ENCODE measurements around the gene CHMP2B.
"Not testable (repeated sequence)": the region's sequence is repeated elsewhere in the genome, so short reads cannot be mapped to it uniquely, and the experiment has no call there.

The CHMP2B gene

DNA sequence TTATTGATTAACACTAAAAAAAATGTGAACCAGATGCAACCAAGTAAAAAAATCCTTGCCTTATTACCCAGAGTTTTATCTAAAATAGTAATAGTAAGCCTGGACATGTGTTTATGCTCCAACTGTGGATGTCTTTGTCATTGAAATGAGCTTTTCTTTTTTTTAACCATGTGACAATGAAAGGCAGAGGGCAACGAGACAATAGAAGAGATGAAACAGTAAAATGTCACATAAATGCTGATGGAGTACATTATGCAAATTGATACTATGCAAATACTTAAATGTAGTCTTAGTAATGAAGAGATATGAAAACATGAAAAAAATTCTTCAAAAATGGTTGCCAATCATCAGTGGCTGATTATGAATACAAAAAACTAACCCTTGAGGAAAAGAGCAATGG, 20.5 kb upstream of the CHMP2B start:
- H3K27ac Mint-ChIP-seq: no peak overlapping the region
- no peaks in the 10 kb centered on the region for H3K36me3 Mint-ChIP-seq (ENCODE audit: low read depth)
- no peak overlapping the region for H3K4me3 Mint-ChIP-seq
- peaks cover 21% of the 10 kb centered on the region for H3K27me3 Mint-ChIP-seq
- no peak for DNase-seq
- H3K9me3 Mint-ChIP-seq: no peaks in the 10 kb centered on the region
- peaks cover 2% of the 10 kb centered on the region for H3K4me1 Mint-ChIP-seq (ENCODE audit: low read depth)

DNA sequence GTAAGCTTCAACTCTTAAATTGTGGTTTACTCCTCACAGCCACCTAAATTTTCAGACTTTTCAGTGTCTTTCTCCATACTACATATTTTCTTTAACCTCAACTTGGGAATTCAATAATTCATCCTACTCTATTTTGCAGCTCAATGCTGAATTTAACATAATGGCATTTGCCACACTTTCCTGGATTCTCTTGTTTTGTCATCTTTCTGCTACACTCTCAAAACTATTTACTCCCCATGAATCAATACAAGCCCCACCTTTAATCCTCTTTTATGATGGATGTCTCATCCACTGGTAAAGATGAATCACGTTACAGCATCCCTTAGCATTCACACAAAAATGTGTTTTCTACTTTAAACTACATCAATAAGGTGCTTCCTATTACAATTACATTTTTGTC, 19.6 kb upstream of the CHMP2B start:
- no peak overlapping the region for H3K27ac Mint-ChIP-seq
- peaks cover 2% of the 10 kb centered on the region for H3K4me1 Mint-ChIP-seq (ENCODE audit: low read depth)
- H3K27me3 Mint-ChIP-seq: peaks cover 23% of the 10 kb centered on the region
- DNase-seq: no peak
- no peak overlapping the region for H3K4me3 Mint-ChIP-seq
- no peaks in the 10 kb centered on the region for H3K9me3 Mint-ChIP-seq
- H3K36me3 Mint-ChIP-seq (ENCODE audit: low read depth): no peaks in the 10 kb centered on the region

DNA sequence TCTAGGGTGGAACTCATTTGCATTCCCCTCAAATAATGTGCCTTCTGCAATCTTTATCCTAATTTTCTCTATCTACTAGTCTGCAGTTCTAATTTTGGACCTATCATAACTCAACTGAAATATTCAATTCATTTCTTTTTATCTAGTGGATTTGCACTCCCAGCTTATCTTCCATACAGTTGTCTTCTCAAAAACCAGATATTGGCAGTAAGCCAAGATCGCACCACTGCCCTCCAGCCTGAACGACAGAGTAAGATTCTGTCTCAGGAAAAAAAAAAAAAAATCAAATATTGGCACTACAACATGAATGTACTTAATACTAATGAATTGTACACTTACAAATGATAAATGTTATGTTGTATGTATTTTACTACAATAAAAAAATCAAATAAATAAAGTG, 18.0 kb upstream of the CHMP2B start:
- DNase-seq: no peak
- H3K4me3 Mint-ChIP-seq: no peak overlapping the region
- no peaks in the 10 kb centered on the region for H3K9me3 Mint-ChIP-seq
- H3K36me3 Mint-ChIP-seq (ENCODE audit: low read depth): no peaks in the 10 kb centered on the region
- peaks cover 2% of the 10 kb centered on the region for H3K4me1 Mint-ChIP-seq (ENCODE audit: low read depth)
- no peak overlapping the region for H3K27ac Mint-ChIP-seq
- peaks cover 32% of the 10 kb centered on the region for H3K27me3 Mint-ChIP-seq

DNA sequence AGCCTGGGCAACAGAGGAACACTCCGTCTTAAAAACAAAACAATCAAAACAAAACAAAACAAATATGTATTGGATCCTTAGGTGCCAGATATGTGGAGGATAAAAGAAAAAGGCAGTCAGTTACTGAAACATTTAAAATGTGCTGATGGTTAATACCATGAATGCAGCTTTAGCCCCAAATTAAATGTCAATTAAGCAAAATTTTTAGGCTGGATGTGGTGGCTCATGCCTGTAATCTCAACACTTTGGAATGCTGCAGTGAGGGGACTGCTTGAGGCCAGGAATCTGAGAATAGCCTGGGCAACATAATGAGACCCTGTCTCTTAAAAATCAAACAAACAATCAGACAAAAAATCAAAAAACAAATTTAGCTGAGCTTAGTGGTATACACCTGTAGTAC, 8.5 kb upstream of the CHMP2B start:
- no peak for DNase-seq
- Mint-ChIP-seq H3K4me3 (no peak overlapping the region), H3K9me3 (peaks cover 3% of the 10 kb centered on the region), H3K36me3 (ENCODE audit: low read depth) (no peaks in the 10 kb centered on the region), H3K27ac (no peak overlapping the region), H3K4me1 (ENCODE audit: low read depth) (no peaks in the 10 kb centered on the region), H3K27me3 (peaks cover 65% of the 10 kb centered on the region)

DNA sequence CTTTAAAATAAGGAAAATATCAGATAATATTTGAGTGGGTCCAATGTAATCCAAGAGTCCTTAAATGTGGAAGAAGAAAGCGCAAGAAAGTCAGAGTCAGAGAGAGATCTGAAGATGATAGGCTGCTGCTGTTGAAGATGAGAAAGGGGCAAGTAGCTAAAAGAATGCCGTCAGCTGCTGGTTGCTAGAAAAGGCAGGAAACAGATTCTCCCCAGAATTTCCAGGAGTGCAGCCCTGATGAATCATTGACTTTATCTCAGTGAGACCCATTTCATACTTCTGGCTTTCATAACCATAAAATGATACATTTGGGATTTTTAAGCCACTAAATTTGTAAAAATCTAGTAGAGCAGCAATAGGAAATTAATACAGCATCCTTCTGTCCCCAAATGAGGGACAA, 7.5 kb upstream of the CHMP2B start:
- Mint-ChIP-seq H3K4me1 (ENCODE audit: low read depth) (no peaks in the 10 kb centered on the region), H3K9me3 (peaks cover 3% of the 10 kb centered on the region), H3K36me3 (ENCODE audit: low read depth) (no peaks in the 10 kb centered on the region), H3K27me3 (peaks cover 58% of the 10 kb centered on the region), H3K27ac (no peak overlapping the region), H3K4me3 (no peak overlapping the region)
- no peak for DNase-seq

DNA sequence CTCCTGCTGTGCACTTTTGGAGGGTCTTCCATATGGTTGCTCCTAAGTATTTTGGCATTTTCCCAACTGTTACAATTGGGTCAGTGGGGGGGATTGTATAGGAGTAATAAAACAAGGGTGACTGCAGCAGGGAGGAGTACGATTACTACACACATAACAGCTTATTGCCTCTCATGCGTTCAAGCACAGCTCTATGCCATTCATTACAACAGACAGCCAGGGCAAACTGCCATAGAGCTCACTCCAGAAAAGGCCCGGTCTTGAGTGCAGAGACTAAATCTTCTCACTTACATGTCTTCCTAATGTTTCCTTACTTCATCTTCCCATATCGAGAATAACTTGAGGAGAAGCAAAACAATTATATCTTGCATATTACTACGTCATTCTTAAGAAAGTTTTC, 1.4 kb upstream of the CHMP2B start:
- DNase-seq: no peak
- H3K9me3 Mint-ChIP-seq: peaks cover 3% of the 10 kb centered on the region
- peaks cover 14% of the 10 kb centered on the region for H3K36me3 Mint-ChIP-seq (ENCODE audit: low read depth)
- peak overlapping the region; percentile 57 for H3K4me3 Mint-ChIP-seq
- H3K4me1 Mint-ChIP-seq (ENCODE audit: low read depth): peaks cover 29% of the 10 kb centered on the region
- H3K27me3 Mint-ChIP-seq: peaks cover 28% of the 10 kb centered on the region
- H3K27ac Mint-ChIP-seq: no peak overlapping the region

DNA sequence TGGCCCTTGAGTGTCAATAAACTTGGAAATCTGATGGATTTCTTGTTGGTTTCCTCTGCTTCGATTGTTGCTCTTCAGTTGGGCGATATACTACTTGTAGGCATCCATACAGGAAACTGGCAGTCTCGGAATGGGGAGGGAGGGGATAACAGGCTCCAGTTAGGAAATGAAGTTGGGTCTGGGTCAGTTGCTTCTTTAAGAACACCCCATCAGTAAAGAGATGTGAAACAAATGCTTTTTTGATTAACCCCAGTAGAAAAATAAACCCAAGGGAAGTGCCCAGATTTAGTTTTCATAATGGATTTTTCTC, 681 bp downstream of the CHMP2B start:
- H3K4me1 Mint-ChIP-seq (ENCODE audit: low read depth): peaks cover 43% of the 10 kb centered on the region
- peak overlapping the region; percentile 99 for H3K4me3 Mint-ChIP-seq
- H3K27me3 Mint-ChIP-seq: peaks cover 14% of the 10 kb centered on the region
- H3K36me3 Mint-ChIP-seq (ENCODE audit: low read depth): peaks cover 17% of the 10 kb centered on the region
- DNase-seq: no peak
- peaks cover 3% of the 10 kb centered on the region for H3K9me3 Mint-ChIP-seq
- H3K27ac Mint-ChIP-seq: peak overlapping the region; percentile 98

DNA sequence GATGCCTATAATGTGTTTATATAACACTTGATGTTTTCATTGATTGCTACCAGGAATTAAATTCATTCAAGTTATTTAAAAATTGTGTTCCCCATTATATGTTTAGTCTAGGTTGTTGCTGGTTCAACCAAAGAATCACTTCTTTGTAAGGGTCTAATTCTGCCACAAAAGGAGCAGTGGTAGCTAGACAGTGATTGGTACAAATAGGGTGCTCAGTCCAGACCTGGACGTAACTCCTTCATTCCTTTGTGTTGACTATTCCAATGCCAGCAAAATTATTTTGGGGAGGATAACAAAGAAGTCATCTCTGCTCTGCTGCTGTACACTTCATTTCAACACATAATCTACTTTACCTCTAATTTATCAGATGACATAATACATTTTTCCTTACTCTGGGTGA, 1.2 kb downstream of the CHMP2B start:
- no peak for DNase-seq
- peaks cover 48% of the 10 kb centered on the region for H3K4me1 Mint-ChIP-seq (ENCODE audit: low read depth)

DNA sequence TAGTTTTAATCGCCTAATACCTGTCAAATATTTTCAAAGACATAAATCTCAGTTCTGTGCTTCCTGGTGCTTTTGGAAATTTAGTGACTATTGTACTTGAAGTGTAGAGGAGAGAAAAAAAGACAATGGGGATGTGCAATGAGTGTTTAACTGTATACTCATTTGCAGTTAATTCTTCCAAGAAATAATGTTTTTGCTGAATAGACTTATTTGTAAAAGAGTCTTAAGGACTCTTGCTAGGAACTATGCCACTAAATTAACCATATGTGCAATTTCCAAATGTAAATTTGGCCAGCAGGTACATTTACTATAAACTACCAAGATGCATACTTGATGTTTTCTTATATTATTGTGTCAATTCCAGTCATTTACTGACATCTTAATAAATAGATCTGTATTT, 2.0 kb downstream of the CHMP2B start:
- DNase-seq: no peak
- no peaks in the 10 kb centered on the region for H3K9me3 Mint-ChIP-seq
- no peak overlapping the region for H3K27ac Mint-ChIP-seq
- H3K4me3 Mint-ChIP-seq: peak overlapping the region; percentile 99
- peaks cover 17% of the 10 kb centered on the region for H3K36me3 Mint-ChIP-seq (ENCODE audit: low read depth)
- H3K27me3 Mint-ChIP-seq: peaks cover 10% of the 10 kb centered on the region
- peaks cover 53% of the 10 kb centered on the region for H3K4me1 Mint-ChIP-seq (ENCODE audit: low read depth)

More for the DNA sequence above, 1.2 kb downstream of the CHMP2B start:
- Mint-ChIP-seq H3K4me3 (peak overlapping the region; percentile 99), H3K27me3 (peaks cover 11% of the 10 kb centered on the region), H3K27ac (peak overlapping the region; percentile 98), H3K9me3 (no peaks in the 10 kb centered on the region), H3K36me3 (ENCODE audit: low read depth) (peaks cover 17% of the 10 kb centered on the region)

DNA sequence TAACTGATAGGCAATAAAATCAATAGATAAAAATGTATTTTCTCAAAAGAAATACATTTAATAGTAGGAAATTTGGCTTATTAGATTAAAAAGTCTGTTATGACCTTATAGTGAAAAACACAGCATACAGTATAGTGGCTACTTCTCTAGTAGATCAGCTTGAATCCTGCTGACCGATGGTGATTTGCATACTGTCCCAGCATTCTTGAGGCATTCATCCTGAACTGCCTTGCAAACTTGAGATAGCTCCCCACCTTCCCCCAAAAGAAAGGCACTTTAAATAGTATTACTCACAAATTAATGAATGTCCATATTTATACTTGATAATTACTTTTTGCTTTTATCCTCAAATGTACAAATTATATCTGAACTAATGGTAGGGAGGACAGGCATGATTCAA, 6.7 kb downstream of the CHMP2B start:
- Mint-ChIP-seq H3K9me3 (no peaks in the 10 kb centered on the region), H3K27me3 (no peaks in the 10 kb centered on the region), H3K4me3 (no peak overlapping the region), H3K4me1 (ENCODE audit: low read depth) (peaks cover 54% of the 10 kb centered on the region), H3K36me3 (ENCODE audit: low read depth) (peaks cover 23% of the 10 kb centered on the region), H3K27ac (no peak overlapping the region)
- no peak for DNase-seq

DNA sequence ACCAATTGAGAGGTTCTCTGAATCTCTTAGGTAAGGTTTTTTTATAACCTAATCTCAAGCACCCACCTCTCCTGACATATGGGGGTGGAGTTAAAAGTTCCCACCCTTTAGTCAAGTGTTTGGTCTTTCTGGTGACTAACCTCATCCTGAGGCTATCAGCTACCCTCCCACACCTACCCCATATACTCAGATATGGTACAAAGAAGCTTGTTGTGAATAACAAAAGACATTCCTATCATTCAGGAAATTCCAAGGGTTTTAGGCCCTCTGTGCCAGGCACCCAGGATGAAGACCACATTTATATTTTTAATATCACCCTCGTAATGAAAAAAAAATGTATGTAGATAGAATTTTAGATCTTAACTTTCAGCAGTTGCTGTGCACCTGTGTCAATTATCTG, 9.0 kb downstream of the CHMP2B start:
- H3K27me3 Mint-ChIP-seq: no peaks in the 10 kb centered on the region
- H3K9me3 Mint-ChIP-seq: no peaks in the 10 kb centered on the region
- no peak for DNase-seq
- peaks cover 30% of the 10 kb centered on the region for H3K36me3 Mint-ChIP-seq (ENCODE audit: low read depth)
- H3K27ac Mint-ChIP-seq: no peak overlapping the region
- H3K4me1 Mint-ChIP-seq (ENCODE audit: low read depth): peaks cover 46% of the 10 kb centered on the region
- H3K4me3 Mint-ChIP-seq: no peak overlapping the region

DNA sequence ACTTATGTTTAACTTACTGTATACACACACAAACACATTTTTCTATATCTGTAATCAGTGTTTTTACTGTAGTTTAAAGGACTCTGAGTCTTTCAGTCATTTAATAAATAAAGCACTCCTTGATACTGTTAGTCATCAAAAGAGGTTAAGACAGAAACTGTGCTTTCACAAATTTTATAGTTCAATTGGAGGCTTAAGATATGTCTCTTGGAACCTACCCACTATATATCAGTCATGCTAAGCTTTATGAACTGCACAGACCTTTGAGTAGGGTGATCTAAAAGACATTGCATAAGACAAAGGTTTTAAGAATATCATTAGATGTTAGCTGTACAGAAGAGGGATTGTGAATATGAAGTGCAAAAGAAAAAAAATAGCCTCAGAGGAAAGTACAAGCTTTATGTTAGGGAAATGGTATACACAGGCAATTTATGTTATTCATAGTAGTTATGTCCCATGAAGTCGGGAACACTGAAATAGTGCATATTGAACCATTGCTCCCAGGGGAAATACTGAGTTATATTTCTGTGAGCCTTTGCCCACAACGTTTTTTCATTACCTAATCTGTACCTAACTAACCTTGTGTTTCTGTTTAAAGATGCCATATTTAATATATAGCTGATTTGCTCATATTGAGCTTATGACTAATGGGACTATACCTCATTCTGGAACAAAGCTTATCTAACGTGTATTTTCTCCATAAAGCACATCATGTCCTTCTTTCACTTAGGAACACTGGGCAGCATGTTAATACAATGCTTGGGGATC, 19.7 kb downstream of the CHMP2B start:
- H3K4me1 Mint-ChIP-seq (ENCODE audit: low read depth): peaks cover 20% of the 10 kb centered on the region
- peaks cover 66% of the 10 kb centered on the region for H3K36me3 Mint-ChIP-seq (ENCODE audit: low read depth)
- H3K27ac Mint-ChIP-seq: peak overlapping the region; percentile 18

DNA sequence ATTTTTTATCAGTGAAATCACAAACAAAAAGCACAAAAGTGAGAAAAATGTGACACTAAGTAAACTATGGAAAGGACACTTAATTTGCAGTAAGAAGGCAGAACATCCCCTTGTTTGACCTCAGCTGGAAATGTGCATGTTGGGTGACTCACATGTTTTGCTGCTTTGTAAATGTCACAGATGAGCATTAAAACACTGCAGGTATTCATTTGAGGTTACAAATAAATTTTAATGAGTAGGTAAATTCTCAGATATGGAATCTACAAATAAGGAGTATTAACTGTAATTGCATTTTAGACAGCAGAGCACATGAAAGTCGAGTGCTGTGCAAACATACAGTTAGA, 20.3 kb downstream of the CHMP2B start:
- Mint-ChIP-seq H3K36me3 (ENCODE audit: low read depth) (peaks cover 68% of the 10 kb centered on the region), H3K4me1 (ENCODE audit: low read depth) (peaks cover 17% of the 10 kb centered on the region), H3K27me3 (no peaks in the 10 kb centered on the region), H3K4me3 (no peak overlapping the region), H3K27ac (peak overlapping the region; percentile 18), H3K9me3 (no peaks in the 10 kb centered on the region)
- no peak for DNase-seq

More for the DNA sequence above, 19.7 kb downstream of the CHMP2B start:
- DNase-seq: no peak
- Mint-ChIP-seq H3K9me3 (no peaks in the 10 kb centered on the region), H3K27me3 (no peaks in the 10 kb centered on the region), H3K4me3 (no peak overlapping the region)

DNA sequence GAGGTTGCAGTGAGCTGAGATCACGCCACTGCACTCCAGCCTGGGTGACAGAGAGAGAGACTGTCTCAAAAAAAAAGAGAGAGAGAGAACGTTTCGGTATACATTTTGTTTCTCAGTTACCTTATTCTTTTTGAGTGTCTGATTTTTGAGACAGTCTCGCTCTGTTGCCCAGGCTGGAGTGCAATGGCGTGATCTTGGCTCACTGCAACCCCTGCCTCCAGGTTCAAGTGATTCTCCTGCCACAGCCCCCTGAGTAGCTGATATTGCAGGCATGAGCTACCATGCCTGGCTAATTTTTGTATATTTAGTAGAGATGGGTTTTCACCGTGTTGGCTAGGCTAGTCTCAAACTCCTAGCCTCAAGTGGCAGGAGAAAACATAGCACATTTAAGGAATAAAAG, 21.1 kb downstream of the CHMP2B start:
- Mint-ChIP-seq H3K4me1 (ENCODE audit: low read depth) (peaks cover 13% of the 10 kb centered on the region), H3K36me3 (ENCODE audit: low read depth) (peaks cover 65% of the 10 kb centered on the region)
- not testable (repeated sequence) for H3K27ac Mint-ChIP-seq, H3K4me3 Mint-ChIP-seq, DNase-seq, H3K27me3 Mint-ChIP-seq, H3K9me3 Mint-ChIP-seq

DNA sequence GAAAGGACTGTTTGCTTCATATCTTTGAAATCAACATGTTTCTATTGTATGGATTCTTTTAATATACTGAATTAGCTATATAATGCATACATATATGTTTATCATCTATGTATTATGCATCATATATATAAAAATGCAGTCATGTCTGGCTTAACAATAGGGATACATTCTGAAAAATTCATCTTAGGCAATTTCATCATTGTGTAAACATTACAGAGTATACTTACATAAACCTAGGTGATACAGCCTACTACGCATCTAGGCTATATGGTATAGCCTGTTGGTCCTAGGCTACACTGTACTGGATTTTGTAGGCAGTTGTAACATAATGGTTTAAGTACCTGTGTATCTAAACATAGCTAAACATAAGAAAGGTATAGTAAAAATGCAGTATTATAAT, 21.7 kb downstream of the CHMP2B start:
- no peak overlapping the region for H3K4me3 Mint-ChIP-seq
- no peaks in the 10 kb centered on the region for H3K27me3 Mint-ChIP-seq
- no peak for DNase-seq
- H3K9me3 Mint-ChIP-seq: no peaks in the 10 kb centered on the region
- no peak overlapping the region for H3K27ac Mint-ChIP-seq
- H3K36me3 Mint-ChIP-seq (ENCODE audit: low read depth): peaks cover 67% of the 10 kb centered on the region
- peaks cover 11% of the 10 kb centered on the region for H3K4me1 Mint-ChIP-seq (ENCODE audit: low read depth)

DNA sequence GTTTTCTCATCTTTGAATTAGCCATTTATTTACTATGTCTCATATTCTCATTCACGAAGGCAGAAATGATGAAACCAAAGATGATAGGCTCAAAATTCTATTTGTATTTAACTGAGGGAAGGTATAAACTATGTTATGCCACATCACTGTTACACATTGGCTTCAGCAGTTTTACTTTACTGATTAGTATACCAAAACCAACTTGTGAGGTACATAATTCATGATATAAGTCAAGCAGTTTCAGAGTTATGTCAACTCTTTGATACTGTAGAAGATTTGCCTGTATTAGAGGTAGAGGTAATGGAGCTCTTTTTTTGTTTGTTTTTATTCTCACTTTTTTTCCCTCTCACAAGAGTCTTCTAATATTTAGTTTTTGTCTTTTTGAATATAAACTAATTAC, 22.9 kb downstream of the CHMP2B start:
- Mint-ChIP-seq H3K4me3 (no peak overlapping the region), H3K4me1 (ENCODE audit: low read depth) (peaks cover 10% of the 10 kb centered on the region), H3K27ac (no peak overlapping the region), H3K27me3 (no peaks in the 10 kb centered on the region), H3K9me3 (no peaks in the 10 kb centered on the region), H3K36me3 (ENCODE audit: low read depth) (peaks cover 72% of the 10 kb centered on the region)
- no peak for DNase-seq

Data from activated T-cell treated with anti-CD3 and anti-CD28 coated beads, Interleukin-2, amount 50 U/mL, for 24 hours (primary cell).